M059J (cell line): ENCODE data around the gene PIMREG. TPM values are rescaled to one million over a fixed set of nuclear protein-coding genes. Genes with fewer than 3 reads are reported as not detected.
"Not testable (repeated sequence)": the region's sequence is repeated elsewhere in the genome, so short reads cannot be mapped to it uniquely, and the experiment has no call there.

Experiments used
- DNase-seq: peaks from one replicate; pipeline ENCODE4 v3.0.0-alpha.2; 2012; ENCODE audit warnings: low read depth
- total RNA-seq: library from RNA; depleted of rRNA; stranded (reverse); fragments of >200 nt; shearing (Covaris generic); gene quantifications from 2 replicates; pipeline ENCODE4 v1.2.3, GENCODE V29; 2014

Gene PIMREG
- total RNA-seq, 1 experiment from 2014 or later: 87.3 TPM

- DNase-seq: no peak
Observed at GRCh38 chr17:6477831-6478383, 33.7 kb downstream of the PIMREG start.

GRCh38 chr17:6478486-6478885 lies 34.2 kb downstream of the PIMREG start:
- no peak for DNase-seq

GRCh38 chr17:6479622-6480302 lies 35.5 kb downstream of the PIMREG start:
- no peak for DNase-seq

DNA sequence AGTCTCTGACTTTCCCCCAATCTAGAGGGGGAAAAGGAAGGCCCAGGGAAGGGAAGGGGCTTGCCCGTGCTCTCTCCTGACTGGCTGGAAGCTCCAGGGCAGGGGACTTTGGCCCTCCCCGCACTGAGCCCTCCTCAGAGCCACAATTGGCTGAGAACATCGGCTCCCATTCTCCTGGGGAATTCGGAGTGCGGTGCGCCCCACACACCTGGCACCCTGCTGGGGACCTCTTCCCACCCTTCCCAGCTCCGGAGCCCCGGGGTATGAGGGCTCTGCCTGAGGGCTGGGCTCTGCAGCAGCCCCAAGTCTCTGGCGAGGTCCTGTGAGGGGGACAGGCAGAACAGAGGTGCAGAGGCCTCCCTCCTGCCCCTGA lies 36.0 kb downstream of the PIMREG start:
- no peak for DNase-seq

DNA sequence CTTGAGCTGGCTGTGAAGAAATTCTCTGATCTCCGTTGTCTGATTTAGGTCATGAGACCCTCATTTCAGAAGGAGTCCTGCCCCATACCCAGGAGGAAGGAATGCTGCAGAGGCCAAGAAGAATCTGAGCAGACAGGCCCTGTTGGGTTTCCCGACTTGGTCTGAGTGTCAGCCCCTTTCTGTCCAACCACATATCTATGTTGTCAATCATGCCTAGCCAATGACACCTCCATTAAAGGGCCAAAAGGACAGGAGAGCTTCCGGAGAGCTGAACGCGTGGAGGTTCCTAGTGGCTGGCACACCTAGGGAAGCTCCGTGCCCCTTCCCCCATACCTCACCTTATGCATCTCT lies 37.8 kb downstream of the PIMREG start:
- no peak for DNase-seq

DNA sequence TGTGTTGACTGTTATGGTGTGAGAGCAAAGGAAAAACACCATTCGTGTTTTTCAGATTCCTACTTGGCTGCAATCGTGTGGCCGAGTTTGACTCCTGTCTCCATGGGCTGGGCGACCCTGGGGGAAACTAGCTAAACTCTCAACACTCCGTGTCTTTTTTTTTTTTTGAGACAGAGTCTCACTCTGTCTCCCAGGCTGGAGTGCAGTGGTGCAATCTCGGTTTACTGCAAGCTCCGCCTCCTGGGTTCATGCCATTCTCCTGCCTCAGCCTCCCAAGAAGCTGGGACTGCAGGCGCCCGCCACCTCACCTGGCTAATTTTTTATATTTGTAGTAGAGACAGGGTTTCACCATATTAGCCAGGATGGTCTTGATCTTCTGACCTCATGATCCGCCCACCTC lies 38.5 kb downstream of the PIMREG start:
- not testable (repeated sequence) for DNase-seq

GRCh38 chr17:6483507-6483906 lies 39.3 kb downstream of the PIMREG start:
- DNase-seq: no peak

DNA sequence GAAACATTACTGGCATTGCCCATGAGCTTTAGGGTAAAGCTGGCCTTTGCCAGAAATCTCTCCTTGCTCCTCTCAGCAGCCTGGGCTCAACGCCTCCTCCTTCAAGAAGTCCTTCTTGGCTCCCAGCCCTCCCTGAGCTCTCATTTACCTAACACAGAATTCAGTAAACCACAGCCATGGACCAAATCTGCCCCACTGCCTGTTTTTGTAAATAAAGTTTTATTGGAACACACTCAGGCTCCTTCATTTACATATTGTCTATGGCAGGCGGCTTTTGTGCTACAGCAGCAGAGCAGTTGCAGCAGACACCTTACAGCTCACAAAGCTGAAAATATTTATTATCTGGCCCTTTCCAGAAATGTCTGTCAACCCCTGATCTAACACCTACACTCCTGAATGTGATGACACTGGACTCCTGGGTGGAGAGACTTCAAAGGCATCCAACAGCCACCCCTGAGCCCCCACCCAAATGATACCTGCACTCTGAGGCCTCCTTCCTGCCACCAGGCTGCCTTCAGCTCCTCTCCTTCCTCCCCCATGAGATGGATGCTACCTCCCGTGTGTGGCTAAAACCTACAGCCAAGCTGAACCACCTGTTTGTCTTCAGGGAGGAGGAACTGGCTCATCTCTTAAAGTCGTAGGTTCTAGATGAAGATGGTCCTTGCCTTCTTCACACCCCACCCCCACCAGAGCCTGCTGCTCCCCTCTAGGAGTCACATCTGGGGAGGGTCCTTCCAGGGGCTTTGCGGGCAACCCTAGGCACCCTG lies 41.6 kb downstream of the PIMREG start:
- no peak for DNase-seq

- no peak for DNase-seq
Observed at GRCh38 chr17:6487251-6488007, 43.2 kb downstream of the PIMREG start.

DNA sequence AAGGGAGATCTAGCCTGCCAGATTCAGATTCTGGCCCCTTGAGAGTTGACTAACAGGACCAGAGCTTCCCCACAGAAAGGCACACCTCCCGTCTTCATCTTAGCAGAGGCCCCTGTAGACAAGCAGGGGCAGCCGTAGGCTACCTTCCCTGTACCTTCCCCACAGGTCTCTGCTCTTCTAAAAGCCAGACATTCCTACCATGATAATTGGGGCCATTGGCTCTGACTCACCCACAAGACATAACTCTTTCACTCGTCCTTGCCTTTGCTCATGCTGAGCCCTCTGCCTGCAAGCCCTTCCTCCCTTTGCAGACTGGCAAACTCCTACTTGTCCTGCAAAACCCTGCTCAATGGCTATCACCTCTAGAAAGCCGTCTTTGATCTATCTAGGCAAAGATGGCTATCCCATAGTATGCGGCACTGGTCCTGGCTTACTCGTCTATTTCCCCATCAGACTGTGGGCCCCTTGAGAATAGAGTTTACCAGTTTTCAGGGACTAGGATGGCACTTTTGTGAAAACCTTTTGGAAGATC lies 43.8 kb downstream of the PIMREG start:
- DNase-seq: no peak

- DNase-seq: no peak
Observed at GRCh38 chr17:6489016-6489550, 44.8 kb downstream of the PIMREG start.

GRCh38 chr17:6491071-6491700 lies 46.9 kb downstream of the PIMREG start:
- DNase-seq: no peak

- no peak for DNase-seq
Observed at GRCh38 chr17:6492892-6493674, 48.8 kb downstream of the PIMREG start.

GRCh38 chr17:6494239-6494941 lies 50.1 kb downstream of the PIMREG start:
- no peak for DNase-seq

DNA sequence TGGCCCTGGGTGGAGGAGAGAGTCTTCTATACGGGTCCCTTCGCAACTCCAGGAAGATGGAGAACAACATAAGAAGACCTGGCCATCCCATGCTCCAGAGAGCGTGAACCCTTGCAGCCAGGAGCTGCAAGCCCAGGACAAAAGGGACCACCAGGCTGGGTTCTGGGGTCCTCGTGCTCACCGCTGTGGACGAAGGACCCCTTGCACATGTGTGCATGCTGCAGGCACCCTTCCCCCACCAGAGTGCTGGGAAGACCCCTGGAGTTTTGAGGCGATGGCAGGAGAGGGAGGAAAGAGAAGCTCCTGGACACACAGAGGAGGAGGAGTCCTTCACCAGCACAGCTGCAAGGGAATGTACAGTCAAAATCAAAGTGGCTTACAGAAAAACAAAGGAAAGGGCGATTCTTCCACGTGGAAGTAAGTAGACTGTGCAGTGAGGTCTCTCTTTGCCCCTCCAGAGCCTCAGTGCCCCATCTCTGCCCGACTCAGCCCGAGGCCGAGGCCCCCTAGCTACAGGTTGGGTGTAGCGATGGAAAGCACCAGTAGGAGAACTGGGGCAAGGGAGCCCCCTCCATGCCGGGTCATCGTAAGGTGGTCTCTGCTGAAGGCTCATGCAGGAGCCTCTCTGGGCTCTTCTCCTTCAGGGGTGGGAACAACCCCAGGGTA lies 51.3 kb downstream of the PIMREG start:
- no peak for DNase-seq

- DNase-seq: no peak
Observed at GRCh38 chr17:6496116-6496481, 51.8 kb downstream of the PIMREG start.

DNA sequence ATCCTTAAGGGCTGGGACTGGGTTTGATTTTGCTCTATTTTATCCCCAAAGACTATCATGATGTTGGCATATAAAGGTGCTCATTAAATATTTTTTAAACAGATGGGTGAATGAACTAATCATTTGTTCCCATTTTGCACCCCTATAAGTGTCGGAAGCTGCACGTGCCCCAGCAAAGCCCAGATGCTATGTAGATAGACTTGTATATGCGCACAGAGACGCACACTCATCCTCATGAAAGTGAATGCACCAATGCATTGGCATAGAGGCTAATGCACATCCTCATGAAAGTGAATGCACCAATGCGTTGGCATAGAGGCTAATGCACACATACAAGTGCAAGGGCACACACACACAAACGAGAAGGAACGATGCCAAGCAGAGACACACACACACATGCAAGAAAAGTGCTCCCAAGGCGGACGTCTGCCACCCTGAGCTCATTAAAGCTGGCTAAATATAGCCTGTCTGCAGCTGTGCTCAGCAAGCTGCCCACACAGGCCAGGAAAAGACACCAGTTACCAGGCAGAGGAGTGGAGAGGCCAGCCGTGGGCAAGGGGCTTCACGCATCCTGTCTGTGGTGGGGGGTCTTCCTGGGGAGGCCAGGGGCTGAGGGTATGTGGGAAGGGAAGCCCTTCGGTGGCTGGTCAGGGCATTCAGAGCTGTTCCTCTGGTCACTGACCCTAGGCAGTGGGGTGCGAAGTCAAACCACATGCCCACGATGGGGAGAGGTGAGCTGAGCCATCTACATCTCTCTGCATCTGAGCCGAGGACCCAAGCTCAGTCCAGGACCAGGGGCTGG lies 52.6 kb downstream of the PIMREG start:
- no peak for DNase-seq

DNA sequence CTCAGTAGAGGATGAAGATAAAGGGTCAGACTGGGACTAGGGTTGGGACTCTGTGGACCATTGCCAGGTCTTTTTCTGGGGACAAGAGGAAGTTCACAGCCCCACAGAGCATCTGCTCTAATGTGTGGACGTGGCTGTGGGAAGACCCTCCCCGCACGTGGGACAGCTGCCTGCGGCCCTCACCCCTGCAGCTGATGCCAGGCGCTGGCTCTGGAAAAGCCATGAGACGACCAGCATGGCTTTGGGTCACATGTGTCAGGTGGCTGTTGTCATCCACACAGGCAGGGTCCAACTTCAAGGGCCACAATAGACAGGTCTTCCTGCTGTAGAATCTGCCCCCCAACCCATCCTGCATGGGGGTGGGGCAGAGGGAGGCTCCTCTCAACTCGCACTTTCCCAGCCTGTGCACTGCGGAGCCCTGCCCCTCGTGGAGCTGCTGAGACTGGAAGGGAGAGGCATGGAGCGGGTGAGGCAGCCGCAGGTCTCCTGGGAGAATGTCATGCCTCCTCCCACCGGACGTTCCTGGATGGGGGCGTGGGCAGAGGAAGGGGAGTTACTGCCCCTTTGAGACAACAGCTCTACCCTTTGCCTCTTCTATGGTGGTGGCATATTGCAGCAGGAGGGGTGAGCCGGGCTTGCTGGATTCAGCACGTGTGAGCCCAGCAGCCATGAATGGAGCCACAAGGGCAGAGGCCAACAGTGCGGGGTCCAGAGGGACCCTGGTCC lies 53.4 kb downstream of the PIMREG start:
- DNase-seq: no peak
